Measurements from ENCODE around the gene KSR1.

Gene KSR1

DNA sequence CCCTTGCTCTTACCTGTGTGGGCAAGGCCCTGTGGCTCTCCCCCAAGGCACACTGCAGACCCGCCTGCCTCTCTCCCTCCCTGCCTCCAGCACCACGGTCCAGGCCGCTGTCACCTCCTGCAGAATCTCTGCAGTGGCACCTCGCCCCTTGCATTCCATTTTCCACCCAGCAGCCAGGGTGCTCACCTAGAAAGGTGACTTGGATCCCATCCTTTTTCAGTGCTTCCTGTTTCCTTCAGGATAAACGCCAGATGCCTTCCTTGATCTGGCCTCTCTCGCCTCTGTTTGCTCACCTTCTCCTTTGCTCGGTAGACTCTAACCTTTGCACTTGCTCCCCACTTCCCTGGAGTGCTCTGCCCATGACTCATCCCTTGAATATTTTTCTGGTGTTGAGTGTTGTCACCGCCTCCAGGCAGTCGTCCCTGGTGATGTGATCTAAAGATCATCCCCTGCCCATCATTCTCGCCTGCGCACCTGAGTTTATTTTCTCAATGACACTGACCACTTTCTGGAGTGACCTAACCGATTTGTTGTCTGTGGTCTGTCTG, 95.5 kb downstream of the KSR1 start:
- Histone ChIP-seq H2BK15ac (ENCODE audit: low read length) (no peak overlapping the region), H4K8ac (ENCODE audit: low read depth, low read length) (no peak overlapping the region), H3K23ac (ENCODE audit: low read depth, low read length, poor library complexity) (no peak overlapping the region), H2AFZ (ENCODE audit: low read length) (no peak overlapping the region), H2BK5ac (ENCODE audit: low read length) (no peak overlapping the region), H3K4me3 (ENCODE audit: low read length in 2 of 2) (no peak overlapping the region), H3K36me3 (replicated peaks in 1 of 2; ENCODE audit: control insufficient read depth in 2 of 2, insufficient read depth in 2 of 2, low read length in 2 of 2) (peaks cover 0 to 2% of the 10 kb centered on the region in 2 donors), H3K9me3 (replicated peaks in 1 of 2; ENCODE audit: control insufficient read depth in 2 of 2, insufficient read depth in 1 of 2, low read depth in 1 of 2, low read length in 2 of 2) (no peaks in the 10 kb centered on the region), H4K91ac (ENCODE audit: low read depth, low read length, poor library complexity) (no peak overlapping the region), H2AK5ac (ENCODE audit: low read depth, low read length) (no peak overlapping the region), H3K18ac (ENCODE audit: low read length) (no peak overlapping the region), H3K9ac (ENCODE audit: low read depth, low read length, poor library complexity) (no peak overlapping the region), H3K4ac (ENCODE audit: low read length) (no peak overlapping the region), H3K79me1 (ENCODE audit: low read depth, low read length) (no peaks in the 10 kb centered on the region), H3K27ac (replicated peaks; ENCODE audit: low read length) (no peak overlapping the region), H3K4me2 (ENCODE audit: insufficient read depth, low read length, poor library complexity, severe bottlenecking) (no peak overlapping the region), H3K27me3 (ENCODE audit: control insufficient read depth in 3 of 3, insufficient read depth in 3 of 3, low read depth in 1 of 3, low read length in 3 of 3) (no peaks in the 10 kb centered on the region), H3K4me1 (ENCODE audit: control insufficient read depth in 2 of 2, insufficient read depth in 1 of 2, low read depth in 1 of 2, low read length in 2 of 2) (peaks cover 3% of the 10 kb centered on the region in 2 donors), H3K14ac (ENCODE audit: low read length) (peak overlapping the region; percentile 85), H2BK120ac (ENCODE audit: low read depth, low read length) (no peak overlapping the region), H2BK12ac (ENCODE audit: low read length) (no peak overlapping the region)
- no CpG with 5 or more reads among the region's 12 CpGs for WGBS, 2 donors (ENCODE audit: extremely low coverage in 2 of 2, insufficient read length in 2 of 2, insufficient replicate concordance in 1 of 2)
- DNase-seq (ENCODE audit: low spot score) = no peak

DNA sequence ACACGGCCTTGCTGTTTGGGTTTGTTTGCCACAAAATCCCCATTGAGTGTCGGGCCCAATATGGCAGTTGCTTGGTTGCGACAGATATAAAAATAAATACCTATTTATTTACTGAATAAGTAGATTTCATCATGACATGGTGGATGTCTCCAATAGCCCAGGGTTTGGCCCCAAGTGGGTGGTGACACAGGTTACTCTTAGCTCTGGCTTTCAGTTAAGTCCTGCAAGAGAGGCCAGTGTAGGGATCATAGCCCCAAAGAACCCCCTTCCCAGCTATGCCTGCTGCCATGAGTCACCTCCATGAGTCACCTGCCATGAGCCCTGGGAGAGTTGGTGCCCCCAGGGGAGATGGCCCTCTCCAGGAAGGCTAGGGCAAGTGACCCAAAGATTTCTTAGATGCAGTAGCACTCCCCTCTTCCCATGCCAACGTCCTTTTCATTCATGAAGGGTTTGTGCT, 96.1 kb downstream of the KSR1 start:
- Histone ChIP-seq H3K9me3 (replicated peaks in 1 of 2; ENCODE audit: control insufficient read depth in 2 of 2, insufficient read depth in 1 of 2, low read depth in 1 of 2, low read length in 2 of 2) (no peaks in the 10 kb centered on the region), H2BK15ac (ENCODE audit: low read length) (no peak overlapping the region), H3K27me3 (ENCODE audit: control insufficient read depth in 3 of 3, insufficient read depth in 3 of 3, low read depth in 1 of 3, low read length in 3 of 3) (no peaks in the 10 kb centered on the region), H2AFZ (ENCODE audit: low read length) (no peak overlapping the region), H2BK5ac (ENCODE audit: low read length) (no peak overlapping the region), H3K4ac (ENCODE audit: low read length) (no peak overlapping the region), H3K36me3 (replicated peaks in 1 of 2; ENCODE audit: control insufficient read depth in 2 of 2, insufficient read depth in 2 of 2, low read length in 2 of 2) (peaks cover 0 to 2% of the 10 kb centered on the region in 2 donors), H4K91ac (ENCODE audit: low read depth, low read length, poor library complexity) (no peak overlapping the region), H3K18ac (ENCODE audit: low read length) (no peak overlapping the region), H4K8ac (ENCODE audit: low read depth, low read length) (no peak overlapping the region), H2BK120ac (ENCODE audit: low read depth, low read length) (no peak overlapping the region), H3K4me3 (ENCODE audit: low read length in 2 of 2) (no peak overlapping the region), H3K14ac (ENCODE audit: low read length) (no peak overlapping the region), H3K4me2 (ENCODE audit: insufficient read depth, low read length, poor library complexity, severe bottlenecking) (no peak overlapping the region), H2AK5ac (ENCODE audit: low read depth, low read length) (no peak overlapping the region), H3K4me1 (ENCODE audit: control insufficient read depth in 2 of 2, insufficient read depth in 1 of 2, low read depth in 1 of 2, low read length in 2 of 2) (peaks cover 3% of the 10 kb centered on the region in 2 donors), H3K23ac (ENCODE audit: low read depth, low read length, poor library complexity) (no peak overlapping the region), H3K9ac (ENCODE audit: low read depth, low read length, poor library complexity) (no peak overlapping the region), H3K27ac (replicated peaks; ENCODE audit: low read length) (no peak overlapping the region), H3K79me1 (ENCODE audit: low read depth, low read length) (no peaks in the 10 kb centered on the region), H2BK12ac (ENCODE audit: low read length) (no peak overlapping the region)
- no CpG with 5 or more reads among the region's 4 CpGs for WGBS, 2 donors (ENCODE audit: extremely low coverage in 2 of 2, insufficient read length in 2 of 2, insufficient replicate concordance in 1 of 2)
- no peak for DNase-seq (ENCODE audit: low spot score)

DNA sequence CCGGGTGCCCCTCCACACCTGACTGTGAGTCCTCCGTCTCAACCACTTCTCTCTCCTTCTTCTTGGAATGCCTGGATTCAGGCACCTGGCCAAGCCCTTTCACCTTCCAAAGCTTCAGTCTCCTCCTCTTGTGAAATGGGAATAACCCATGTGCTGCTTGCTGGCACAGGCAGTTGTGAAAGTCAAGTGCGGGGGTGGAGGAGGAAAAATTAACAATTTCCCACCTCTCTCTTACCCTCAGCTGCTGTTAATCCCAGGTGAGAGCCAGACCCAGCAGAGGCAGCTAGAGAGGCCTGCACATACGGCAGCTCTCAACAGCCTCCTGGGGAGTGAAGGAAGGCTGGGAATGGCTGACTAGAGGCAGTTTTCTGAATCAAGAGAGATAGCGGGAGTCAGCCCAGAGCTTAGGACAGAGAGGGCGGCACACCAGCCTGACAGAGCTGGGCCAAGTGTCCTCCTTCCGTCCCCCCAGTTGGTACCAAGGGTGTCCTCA, 96.8 kb downstream of the KSR1 start:
- no peak overlapping the region for H3K4me2 ChIP-seq (ENCODE audit: insufficient read depth, low read length, poor library complexity, severe bottlenecking)
- no peak overlapping the region for H2BK12ac ChIP-seq (ENCODE audit: low read length)
- H3K9ac ChIP-seq (ENCODE audit: low read depth, low read length, poor library complexity) = no peak overlapping the region
- H3K4ac ChIP-seq (ENCODE audit: low read length) = no peak overlapping the region
- H3K4me1 ChIP-seq (ENCODE audit: control insufficient read depth in 2 of 2, insufficient read depth in 1 of 2, low read depth in 1 of 2, low read length in 2 of 2) = peaks cover 3% of the 10 kb centered on the region in 2 donors
- H3K18ac ChIP-seq (ENCODE audit: low read length) = no peak overlapping the region
- no peak overlapping the region for H4K91ac ChIP-seq (ENCODE audit: low read depth, low read length, poor library complexity)
- H4K8ac ChIP-seq (ENCODE audit: low read depth, low read length) = no peak overlapping the region
- no peaks in the 10 kb centered on the region for H3K9me3 ChIP-seq (replicated peaks in 1 of 2; ENCODE audit: control insufficient read depth in 2 of 2, insufficient read depth in 1 of 2, low read depth in 1 of 2, low read length in 2 of 2)
- H2BK5ac ChIP-seq (ENCODE audit: low read length) = no peak overlapping the region
- H2BK120ac ChIP-seq (ENCODE audit: low read depth, low read length) = no peak overlapping the region
- H3K79me1 ChIP-seq (ENCODE audit: low read depth, low read length) = no peaks in the 10 kb centered on the region
- no peak overlapping the region for H2AK5ac ChIP-seq (ENCODE audit: low read depth, low read length)
- no peak overlapping the region for H3K14ac ChIP-seq (ENCODE audit: low read length)
- H3K27me3 ChIP-seq (ENCODE audit: control insufficient read depth in 3 of 3, insufficient read depth in 3 of 3, low read depth in 1 of 3, low read length in 3 of 3) = no peaks in the 10 kb centered on the region
- peaks cover 0 to 2% of the 10 kb centered on the region in 2 donors for H3K36me3 ChIP-seq (replicated peaks in 1 of 2; ENCODE audit: control insufficient read depth in 2 of 2, insufficient read depth in 2 of 2, low read length in 2 of 2)
- WGBS, 2 donors (ENCODE audit: extremely low coverage in 2 of 2, insufficient read length in 2 of 2, insufficient replicate concordance in 1 of 2) = no CpG with 5 or more reads among the region's 7 CpGs
- H2AFZ ChIP-seq (ENCODE audit: low read length) = no peak overlapping the region
- no peak overlapping the region for H3K23ac ChIP-seq (ENCODE audit: low read depth, low read length, poor library complexity)
- H2BK15ac ChIP-seq (ENCODE audit: low read length) = no peak overlapping the region
- no peak overlapping the region for H3K4me3 ChIP-seq (ENCODE audit: low read length in 2 of 2)
- DNase-seq (ENCODE audit: low spot score) = no peak
- no peak overlapping the region for H3K27ac ChIP-seq (replicated peaks; ENCODE audit: low read length)

DNA sequence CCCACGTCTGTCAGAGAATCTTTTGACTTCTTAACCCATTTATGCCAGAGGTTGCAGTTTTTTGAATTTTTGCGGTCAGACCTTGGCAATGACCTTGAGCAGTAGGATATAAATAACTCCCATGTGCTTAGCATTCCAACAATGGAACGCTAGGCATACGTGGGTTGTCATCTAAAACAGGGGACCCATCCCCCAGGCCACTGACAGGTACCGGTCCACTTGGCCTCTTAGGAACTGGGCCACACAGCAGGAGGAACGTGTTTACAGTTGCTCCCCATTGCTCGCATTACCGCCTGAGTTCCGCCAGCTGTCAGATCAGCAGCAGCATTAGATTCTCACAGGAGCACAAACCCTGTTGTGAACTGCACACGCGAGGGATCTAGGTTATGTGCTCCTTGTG, 97.9 kb downstream of the KSR1 start:
- no peak overlapping the region for H3K4me2 ChIP-seq (ENCODE audit: insufficient read depth, low read length, poor library complexity, severe bottlenecking)
- no peak overlapping the region for H3K23ac ChIP-seq (ENCODE audit: low read depth, low read length, poor library complexity)
- no peak overlapping the region for H3K27ac ChIP-seq (replicated peaks; ENCODE audit: low read length)
- no peak overlapping the region for H2AK5ac ChIP-seq (ENCODE audit: low read depth, low read length)
- no peak overlapping the region for H2BK12ac ChIP-seq (ENCODE audit: low read length)
- no peaks in the 10 kb centered on the region for H3K27me3 ChIP-seq (ENCODE audit: control insufficient read depth in 3 of 3, insufficient read depth in 3 of 3, low read depth in 1 of 3, low read length in 3 of 3)
- no peak overlapping the region for H3K14ac ChIP-seq (ENCODE audit: low read length)
- no peak overlapping the region for H3K4ac ChIP-seq (ENCODE audit: low read length)
- H4K8ac ChIP-seq (ENCODE audit: low read depth, low read length) = no peak overlapping the region
- peaks cover 2% of the 10 kb centered on the region in 2 donors for H3K36me3 ChIP-seq (replicated peaks in 1 of 2; ENCODE audit: control insufficient read depth in 2 of 2, insufficient read depth in 2 of 2, low read length in 2 of 2)
- WGBS, 2 donors (ENCODE audit: extremely low coverage in 2 of 2, insufficient read length in 2 of 2, insufficient replicate concordance in 1 of 2) = no CpG with 5 or more reads among the region's 11 CpGs
- H2AFZ ChIP-seq (ENCODE audit: low read length) = no peak overlapping the region
- H2BK15ac ChIP-seq (ENCODE audit: low read length) = no peak overlapping the region
- H3K4me3 ChIP-seq (ENCODE audit: low read length in 2 of 2) = no peak overlapping the region
- no peaks in the 10 kb centered on the region for H3K79me1 ChIP-seq (ENCODE audit: low read depth, low read length)
- peaks cover 3% of the 10 kb centered on the region in 2 donors for H3K4me1 ChIP-seq (ENCODE audit: control insufficient read depth in 2 of 2, insufficient read depth in 1 of 2, low read depth in 1 of 2, low read length in 2 of 2)
- no peaks in the 10 kb centered on the region for H3K9me3 ChIP-seq (replicated peaks in 1 of 2; ENCODE audit: control insufficient read depth in 2 of 2, insufficient read depth in 1 of 2, low read depth in 1 of 2, low read length in 2 of 2)
- no peak overlapping the region for H2BK120ac ChIP-seq (ENCODE audit: low read depth, low read length)
- H3K18ac ChIP-seq (ENCODE audit: low read length) = no peak overlapping the region
- no peak overlapping the region for H2BK5ac ChIP-seq (ENCODE audit: low read length)
- no peak overlapping the region for H4K91ac ChIP-seq (ENCODE audit: low read depth, low read length, poor library complexity)
- DNase-seq (ENCODE audit: low spot score) = no peak
- no peak overlapping the region for H3K9ac ChIP-seq (ENCODE audit: low read depth, low read length, poor library complexity)
